ENCODE measurements around the gene CPZ.

GRCh38 chr4:8575457-8575856, 17.1 kb upstream of the CPZ start:
- no peak for TF ChIP-seq POLR2AphosphoS5 (IDR thresholded peaks at IDR 0.05)
- no peak for TF ChIP-seq POLR2A (IDR thresholded peaks at IDR 0.05)
